B cell (primary cell): ENCODE data around the gene MED8. TPM values are rescaled to one million over a fixed set of nuclear protein-coding genes. Genes with fewer than 3 reads are reported as not detected.

Source experiments
- ATAC-seq: fragments of 200-7000 bp; cut with Tn5 transposase; one replicate; pipeline ENCODE4 v1.10.0; 2021; ENCODE audit warnings: low read depth, mild to moderate bottlenecking, moderate number of reproducible peaks, moderate library complexity
- CTCF ChIA-PET: fragments of 350-600 bp; sonication (Branson Sonifier 250); formaldehyde crosslinking; loops from one replicate; lab custom pipeline; 2021; ENCODE audit warnings: antibody characterized with exemption, inconsistent platforms; lab: Charles Lee
- POLR2A ChIA-PET: fragments of 350-600 bp; sonication (Branson Sonifier 250); formaldehyde crosslinking; loops from one replicate; lab custom pipeline; 2021; ENCODE audit warnings: antibody characterized with exemption; lab: Charles Lee
- DNase-seq: peaks from one replicate; pipeline ENCODE4 v3.0.0; 2013
- H2AFZ ChIP-seq: 2 replicates; pipeline ENCODE4 v1.6.1; 2012; ENCODE audit warnings: mild to moderate bottlenecking, low read depth, low read length; ENCODE audit not compliant: insufficient read depth, poor library complexity, severe bottlenecking
- H3K27ac ChIP-seq, 2 donors: 1 replicate in 1 of 2; 2 replicates in 1 of 2; pipeline ENCODE4 v1.5.1; 2012 to 2013; ENCODE audit warnings: low read length in 2 of 2, mild to moderate bottlenecking in 2 of 2, moderate library complexity in 1 of 2
- H3K27me3 ChIP-seq, 4 experiments: fragments of 200-600 bp in 1 of 4; sonication (generic) in 1 of 4; replicated peaks in 1 of 4; 1 replicate in 2 of 4; 2 replicates in 2 of 4; pipeline versions ENCODE4 v1.6.1 to v1.7.0; 2013 to 2016; ENCODE audit warnings: low read length in 3 of 4, mild to moderate bottlenecking in 2 of 4, mixed read lengths in 1 of 4, moderate library complexity in 1 of 4; ENCODE audit not compliant: insufficient read depth in 4 of 4, control insufficient read depth in 3 of 4; ENCODE audit errors: control extremely low read depth in 1 of 4
- H3K36me3 ChIP-seq, 2 experiments: replicated peaks in 1 of 2; 1 replicate in 1 of 2; 2 replicates in 1 of 2; pipeline versions ENCODE4 v1.6.1 to v1.7.1; 2013; ENCODE audit warnings: low read length in 1 of 2; ENCODE audit not compliant: insufficient read depth in 2 of 2, control insufficient read depth in 1 of 2; ENCODE audit errors: control extremely low read depth in 1 of 2, extremely low read depth in 1 of 2
- H3K4me1 ChIP-seq, 2 donors: fragments of 200-600 bp in 1 of 2; sonication (generic) in 1 of 2; 1 replicate in 1 of 2; 2 replicates in 1 of 2; pipeline versions ENCODE4 v1.5.1 to v1.6.1; 2013 to 2017; ENCODE audit warnings: low read length in 2 of 2; ENCODE audit not compliant: control insufficient read depth in 2 of 2, insufficient read depth in 2 of 2
- H3K4me2 ChIP-seq: replicated peaks from 2 replicates; pipeline ENCODE3; 2012; ENCODE audit warnings: mild to moderate bottlenecking, low read depth, low read length; ENCODE audit not compliant: poor library complexity, severe bottlenecking
- H3K4me3 ChIP-seq, 5 experiments: fragments of 200-600 bp in 1 of 5; sonication (generic) in 1 of 5; 1 replicate in 3 of 5; 2 replicates in 2 of 5; pipeline versions ENCODE4 v1.5.1 to v1.7.0; 2011 to 2016; ENCODE audit warnings: low read length in 4 of 5, mild to moderate bottlenecking in 4 of 5, low read depth in 2 of 5, control low read depth in 1 of 5, moderate library complexity in 1 of 5; ENCODE audit not compliant: insufficient read depth in 1 of 5; ENCODE audit errors: control extremely low read depth in 1 of 5, extremely low read depth in 1 of 5
- H3K79me2 ChIP-seq: fragments of 200-600 bp; sonication (generic); one replicate; pipeline ENCODE4 v1.6.0; 2016; ENCODE audit warnings: low read length; ENCODE audit not compliant: control insufficient read depth, insufficient read depth
- H3K9ac ChIP-seq: fragments of 200-600 bp; sonication (generic); 2 replicates; pipeline ENCODE4 v1.6.1; 2017; ENCODE audit warnings: mild to moderate bottlenecking, low read length, moderate library complexity
- H3K9me3 ChIP-seq, 3 donors: one replicate each; pipeline versions ENCODE4 v1.6.1 to v1.7.1; 2013; ENCODE audit warnings: low read length in 2 of 3; ENCODE audit not compliant: control insufficient read depth in 2 of 3, insufficient read depth in 1 of 3; ENCODE audit errors: control extremely low read depth in 1 of 3
- H4K20me1 ChIP-seq: 2 replicates; pipeline ENCODE4 v1.6.0; 2012; ENCODE audit warnings: mild to moderate bottlenecking, low read length; ENCODE audit not compliant: insufficient read depth, control insufficient read depth, poor library complexity, severe bottlenecking
- H3K27ac Mint-ChIP-seq: one replicate; pipeline ENCODE4 v1.8.0; 2021; ENCODE audit warnings: mixed read lengths
- H3K27me3 Mint-ChIP-seq: one replicate; pipeline ENCODE4 v1.8.0; 2021; ENCODE audit warnings: mixed read lengths
- H3K4me1 Mint-ChIP-seq: one replicate; pipeline ENCODE4 v1.8.0; 2021; ENCODE audit warnings: mixed read lengths
- H3K4me3 Mint-ChIP-seq: one replicate; pipeline ENCODE4 v1.8.0; 2021; ENCODE audit warnings: mixed read lengths
- H3K9me3 Mint-ChIP-seq: one replicate; pipeline ENCODE4 v1.8.0; 2022; ENCODE audit warnings: mixed read lengths; ENCODE audit not compliant: insufficient read depth
- EZH2 ChIP-seq: IDR thresholded peaks from 2 replicates; pipeline ENCODE4 v1.6.1; 2012; ENCODE audit warnings: borderline replicate concordance, low read depth, mild to moderate bottlenecking, moderate library complexity, low read length; ENCODE audit not compliant: insufficient read depth, poor library complexity, severe bottlenecking
- WGBS: methylation state at CpG from one replicate; pipeline ENCODE4 v1.1.5; 2013; ENCODE audit warnings: missing lambda C conversion rate; ENCODE audit not compliant: insufficient coverage; 5-methylcytosine and 5-hydroxymethylcytosine counted together
- intact Hi-C: fragments of 100-400 bp; cut with micrococcal nuclease; formaldehyde crosslinking; loops from one replicate; pipeline ENCODE4 v1.10.0; 2022
- polyA plus RNA-seq: library from polyadenylated mRNA; depleted of rRNA; stranded (reverse); fragments of >200 nt; gene quantifications from 2 replicates; pipeline ENCODE4 v1.2.3, GENCODE V29; 2012
- total RNA-seq, 2 donors: library from RNA; stranded (reverse); fragments of 120-200 nt in 1 of 2; gene quantifications; 1 replicate in 1 of 2; 2 replicates in 1 of 2; pipeline versions ENCODE4 v1.2.3 to v1.2.4, GENCODE V29; 2013 to 2022
- TF ChIP-seq, protein P1 (sequence below): fragments of 200-600 bp; IDR thresholded peaks from one replicate; pipeline ENCODE4 v1.8.0; 2022; ENCODE audit warnings: antibody characterized with exemption, mild to moderate bottlenecking

Gene MED8
- total and polyA plus RNA-seq, 2 donors (not counting 1 experiment from before 2014, with no cell fraction given), result 12.0 to 30.0 TPM

DNA sequence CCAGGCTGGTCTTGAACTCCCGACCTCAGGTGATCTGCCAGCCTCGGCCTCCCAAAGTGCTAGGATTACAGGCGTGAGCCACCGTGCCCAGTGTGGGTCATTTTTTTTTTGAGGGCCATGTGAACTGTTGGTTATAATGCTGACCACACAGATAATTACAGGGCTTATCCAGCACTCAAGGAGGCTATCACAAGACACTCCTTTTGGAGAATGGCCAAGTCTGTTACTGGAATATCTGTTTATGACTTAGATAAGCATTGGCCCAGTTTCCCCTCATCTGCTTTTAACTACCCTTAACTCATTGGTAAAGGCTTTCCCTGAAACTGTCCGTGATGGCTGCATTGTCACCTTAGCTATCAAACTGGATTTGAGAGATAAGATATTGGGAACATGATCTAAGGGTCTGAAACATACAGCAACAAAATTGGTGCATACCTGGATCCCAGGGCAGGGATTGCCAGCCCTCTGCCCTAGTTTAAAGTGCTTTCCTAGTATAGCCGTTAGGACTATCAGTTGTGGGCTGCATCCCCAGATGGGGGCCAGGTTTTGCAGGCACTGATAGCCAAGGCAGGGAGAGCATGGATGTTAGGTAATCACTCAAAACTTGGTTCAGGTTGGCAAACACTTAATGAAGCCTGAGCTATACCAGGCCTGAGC, 15.7 kb upstream of the MED8 start:
- Mint-ChIP-seq H3K4me1 (no peaks in the 10 kb centered on the region), H3K9me3 (no peaks in the 10 kb centered on the region), H3K27ac (no peak overlapping the region), H3K27me3 (no peaks in the 10 kb centered on the region), H3K4me3 (no peak overlapping the region)
- TF ChIP-seq EZH2, result no peak
- TF ChIP-seq, protein P1, sequence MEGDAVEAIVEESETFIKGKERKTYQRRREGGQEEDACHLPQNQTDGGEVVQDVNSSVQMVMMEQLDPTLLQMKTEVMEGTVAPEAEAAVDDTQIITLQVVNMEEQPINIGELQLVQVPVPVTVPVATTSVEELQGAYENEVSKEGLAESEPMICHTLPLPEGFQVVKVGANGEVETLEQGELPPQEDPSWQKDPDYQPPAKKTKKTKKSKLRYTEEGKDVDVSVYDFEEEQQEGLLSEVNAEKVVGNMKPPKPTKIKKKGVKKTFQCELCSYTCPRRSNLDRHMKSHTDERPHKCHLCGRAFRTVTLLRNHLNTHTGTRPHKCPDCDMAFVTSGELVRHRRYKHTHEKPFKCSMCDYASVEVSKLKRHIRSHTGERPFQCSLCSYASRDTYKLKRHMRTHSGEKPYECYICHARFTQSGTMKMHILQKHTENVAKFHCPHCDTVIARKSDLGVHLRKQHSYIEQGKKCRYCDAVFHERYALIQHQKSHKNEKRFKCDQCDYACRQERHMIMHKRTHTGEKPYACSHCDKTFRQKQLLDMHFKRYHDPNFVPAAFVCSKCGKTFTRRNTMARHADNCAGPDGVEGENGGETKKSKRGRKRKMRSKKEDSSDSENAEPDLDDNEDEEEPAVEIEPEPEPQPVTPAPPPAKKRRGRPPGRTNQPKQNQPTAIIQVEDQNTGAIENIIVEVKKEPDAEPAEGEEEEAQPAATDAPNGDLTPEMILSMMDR, result no peak
- Histone ChIP-seq H3K4me1 (no peaks in the 10 kb centered on the region), H3K27ac (no peak overlapping the region), H3K79me2 (peaks cover 38% of the 10 kb centered on the region), H3K36me3 (peaks cover 1 to 61% of the 10 kb centered on the region in 2 experiments), H3K4me2 (no peak overlapping the region), H2AFZ (no peak overlapping the region), H3K27me3 (no peaks in the 10 kb centered on the region), H3K9ac (no peak overlapping the region), H4K20me1 (peaks cover 16% of the 10 kb centered on the region), H3K9me3 (no peaks in the 10 kb centered on the region), H3K4me3 (no peak overlapping the region)
- no peak for ATAC-seq
- CTCF ChIA-PET, result interaction anchor here (1.6 kb wide), 1 partner anchor 178 kb away, joined by 4 read pairs; no protein-coding TSS in a partner anchor
- intact Hi-C loops, result no loop called here
- no peak for DNase-seq
- POLR2A ChIA-PET, result no interaction called here
- 92% methylated on average over 3 of the region's 6 CpGs for WGBS

DNA sequence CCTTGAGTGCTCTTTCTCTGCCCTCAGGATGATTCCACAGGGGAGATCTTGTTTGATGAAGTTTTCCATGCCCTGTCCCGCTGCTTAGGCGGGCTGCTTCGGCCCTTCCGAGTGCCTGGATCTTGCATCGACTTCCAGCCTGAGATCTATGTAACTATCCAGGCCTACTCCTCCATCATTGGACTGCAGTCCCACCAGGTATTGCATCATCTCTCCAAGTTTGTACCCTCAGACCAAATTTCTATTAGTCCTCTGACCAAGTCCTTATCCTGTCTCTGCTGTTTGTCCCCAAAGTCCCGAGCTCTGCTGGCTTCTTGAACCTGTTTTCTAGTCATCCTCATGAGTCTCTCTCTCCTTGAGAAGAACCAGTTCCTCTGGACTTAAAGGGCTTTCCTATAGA, 14.8 kb upstream of the MED8 start:
- Histone ChIP-seq H3K9me3 (no peaks in the 10 kb centered on the region), H3K4me1 (no peaks in the 10 kb centered on the region), H3K4me2 (no peak overlapping the region), H3K4me3 (no peak overlapping the region), H3K27me3 (no peaks in the 10 kb centered on the region), H3K36me3 (peaks cover 3 to 62% of the 10 kb centered on the region in 2 experiments), H3K27ac (no peak overlapping the region), H3K9ac (no peak overlapping the region), H3K79me2 (peaks cover 43% of the 10 kb centered on the region), H4K20me1 (peaks cover 22% of the 10 kb centered on the region), H2AFZ (no peak overlapping the region)
- TF ChIP-seq, protein P1, result no peak
- TF ChIP-seq EZH2, result no peak
- POLR2A ChIA-PET, result no interaction called here
- CTCF ChIA-PET, result interaction anchor here (1.6 kb wide), 1 partner anchor 177 kb away, joined by 4 read pairs; no protein-coding TSS in a partner anchor
- ATAC-seq (no peak), DNase-seq (no peak)
- 97% methylated on average over 5 of the region's 6 CpGs for WGBS
- Mint-ChIP-seq H3K4me1 (no peaks in the 10 kb centered on the region), H3K9me3 (no peaks in the 10 kb centered on the region), H3K27ac (no peak overlapping the region), H3K4me3 (no peak overlapping the region), H3K27me3 (no peaks in the 10 kb centered on the region)
- intact Hi-C loops, result no loop called here
